Gastroesophageal sphincter (tissue), 3 donors: ENCODE results near the gene ITGA7.

Experiments
- CTCF ChIP-seq, 4 experiments: fragments of 200-600 bp in 2 of 4; fragments of 450-650 bp in 2 of 4; sonication (generic) in 1 of 4; IDR thresholded peaks; one replicate each; pipeline ENCODE4 v1.5.1; 2017 to 2019; ENCODE audit warnings: antibody characterized with exemption in 4 of 4, mild to moderate bottlenecking in 2 of 4, moderate library complexity in 2 of 4
- POLR2A ChIP-seq, 2 donors: fragments of 450-650 bp; IDR thresholded peaks; one replicate each; pipeline ENCODE4 v1.6.1; 2017; ENCODE audit warnings: antibody characterized with exemption in 2 of 2, mild to moderate bottlenecking in 2 of 2, moderate library complexity in 1 of 2

GRCh38 chr12:55722948-55723347 is 15.2 kb upstream of the ITGA7 start:
- TF ChIP-seq POLR2A (IDR thresholded peaks at IDR 0.05) = no peak
- TF ChIP-seq CTCF (IDR thresholded peaks at IDR 0.05) = no peak
